Stimulated activated naive CD4-positive, alpha-beta T cell treated with Interleukin-2 at 50 U/mL for 16 hours (primary cell): ENCODE results near the gene KATNAL2.
"Not testable (repeated sequence)": the region's sequence is repeated elsewhere in the genome, so short reads cannot be mapped to it uniquely, and the experiment has no call there.

Experiments
- DNase-seq: peaks from one replicate; lab custom pipeline; 2025; lab: John Stamatoyannopoulos, UW

The KATNAL2 gene

DNA sequence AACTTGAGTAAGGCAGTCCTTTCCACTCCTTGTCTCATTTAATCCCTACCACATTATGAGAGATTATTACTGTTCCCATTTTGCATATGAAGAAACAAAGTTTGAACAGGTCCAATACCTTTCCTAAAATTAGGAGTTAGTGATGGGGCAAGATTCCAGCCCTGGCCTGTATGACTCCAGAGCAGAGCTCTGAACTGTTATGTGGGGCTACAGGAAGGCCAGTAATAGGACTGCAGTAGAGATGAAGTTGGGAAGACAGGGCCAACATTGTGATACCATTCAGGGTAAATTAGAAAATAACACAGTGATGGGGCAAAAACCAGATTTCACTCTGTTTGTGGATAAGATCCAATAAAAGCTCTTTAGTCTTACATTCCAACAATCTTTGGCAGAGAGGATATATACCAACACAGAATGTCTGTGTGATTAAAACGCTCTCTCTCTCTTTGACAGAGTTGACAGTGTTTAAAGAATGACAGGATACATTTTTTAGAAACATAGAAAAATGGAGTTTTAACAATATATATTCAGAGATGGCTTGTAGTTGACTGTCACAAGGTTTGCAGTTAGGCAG lies 22.7 kb downstream of the KATNAL2 start:
- no peak for DNase-seq

DNA sequence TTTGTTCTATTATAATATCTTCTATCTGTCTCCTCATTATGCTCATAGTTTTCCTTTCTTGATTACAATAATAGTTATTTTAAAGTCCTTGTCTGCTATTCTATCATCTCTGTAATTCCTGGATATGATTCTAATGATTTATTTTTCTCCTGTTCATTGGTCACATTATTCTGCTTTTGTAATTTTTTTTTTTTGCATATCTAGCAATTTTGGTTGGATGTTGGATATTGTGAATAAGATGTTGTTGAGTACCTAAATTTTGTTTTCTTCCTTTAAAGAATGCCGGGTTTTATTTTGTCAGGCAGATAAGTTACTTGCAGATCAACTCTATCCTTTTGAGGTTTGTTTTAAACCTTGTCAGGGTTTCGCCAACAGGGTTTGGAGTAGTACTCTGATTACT lies 25.2 kb downstream of the KATNAL2 start:
- no peak for DNase-seq

DNA sequence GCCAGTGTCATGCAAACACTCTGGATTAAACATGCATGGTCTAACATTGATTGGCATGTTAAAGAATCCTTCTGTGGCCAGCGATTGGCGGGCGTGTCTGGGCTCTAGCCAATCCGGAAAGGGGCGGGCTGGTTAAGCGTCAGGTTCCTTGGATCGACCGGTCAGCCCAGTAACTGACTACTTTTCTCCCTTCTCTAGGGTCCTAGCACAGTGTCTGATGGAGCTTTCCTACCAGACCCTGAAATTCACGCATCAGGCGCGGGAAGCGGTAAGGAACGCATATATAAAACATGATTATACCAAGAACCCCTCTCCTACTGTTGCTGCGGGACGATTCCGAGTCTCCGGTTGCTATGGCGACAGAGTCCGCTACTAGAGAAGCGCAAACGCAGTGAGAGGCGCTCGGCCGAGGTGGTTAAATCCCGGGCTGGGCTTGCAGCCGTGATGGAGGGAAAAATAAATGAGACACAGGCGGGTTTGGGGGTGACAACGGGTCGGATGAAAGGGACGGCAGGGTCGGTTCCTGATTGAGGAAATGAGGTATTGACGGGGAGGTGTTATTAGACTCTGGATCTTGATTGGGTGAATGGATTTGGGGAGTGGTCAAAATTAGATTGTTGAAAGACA lies 29.4 kb downstream of the KATNAL2 start:
- peak; percentile 24 for DNase-seq

DNA sequence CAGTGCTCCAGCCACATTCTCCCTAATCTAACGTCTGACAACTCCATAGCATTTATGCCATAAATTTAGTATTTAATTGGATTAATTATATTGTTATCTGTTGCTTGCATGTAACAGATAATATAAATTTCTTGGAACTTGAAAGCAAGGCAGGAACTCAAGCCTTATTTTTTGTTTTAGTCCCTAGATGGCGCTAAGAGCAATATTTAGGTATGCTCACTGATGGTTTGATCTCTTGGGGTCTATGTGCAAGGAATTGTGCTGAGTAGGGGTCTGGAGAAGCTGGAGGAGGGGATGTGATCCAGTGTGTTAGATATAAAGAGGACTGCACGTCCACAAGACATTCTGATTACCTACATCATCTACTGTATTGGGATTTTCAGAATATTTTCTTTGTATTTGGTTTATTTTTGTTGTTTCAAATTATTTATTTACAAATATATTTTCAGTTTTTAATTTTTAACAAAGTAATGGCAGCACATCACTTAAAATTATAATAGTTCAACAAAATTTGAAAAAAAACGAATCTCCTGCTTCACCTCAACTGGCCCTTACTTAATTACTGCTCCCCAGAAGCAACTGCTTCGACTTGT lies 32.8 kb downstream of the KATNAL2 start:
- no peak for DNase-seq

DNA sequence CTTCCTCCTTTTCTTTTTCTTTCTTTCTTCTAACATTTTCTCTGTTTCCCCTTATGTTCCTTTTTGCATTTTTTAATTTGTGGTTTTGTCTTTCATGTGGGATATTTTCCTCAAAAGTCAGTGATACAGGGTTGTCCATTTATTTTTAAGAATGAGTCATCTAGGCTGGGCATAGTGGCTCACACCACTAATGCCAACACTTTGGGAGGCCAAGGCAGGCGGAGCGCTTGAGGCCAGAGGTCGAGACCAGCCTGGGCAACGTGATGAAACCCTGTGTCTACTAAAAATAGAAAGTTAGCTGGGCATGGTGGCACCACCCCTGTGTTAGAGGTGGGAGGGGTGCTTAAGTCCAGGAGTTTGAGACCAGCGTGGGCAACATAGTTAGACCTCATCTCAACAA lies 35.8 kb downstream of the KATNAL2 start:
- DNase-seq: no peak

DNA sequence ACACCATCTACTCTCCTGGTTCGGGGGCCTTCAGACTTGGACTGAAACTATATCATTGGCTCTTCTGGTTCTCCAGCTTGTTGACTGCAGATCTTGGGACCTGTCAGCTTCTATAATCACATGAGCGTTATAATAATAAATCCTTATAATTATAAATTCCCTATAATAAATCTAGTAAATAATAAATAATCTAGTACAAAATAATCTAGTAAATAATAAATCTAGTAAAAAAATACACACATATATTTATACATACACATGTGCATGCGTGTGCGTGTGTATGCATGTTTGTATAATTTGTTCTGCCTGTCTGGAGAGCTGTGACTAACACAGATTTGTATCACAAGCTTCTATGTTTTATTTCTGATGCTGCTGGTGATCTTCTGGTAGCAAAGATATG lies 40.8 kb downstream of the KATNAL2 start:
- no peak for DNase-seq

DNA sequence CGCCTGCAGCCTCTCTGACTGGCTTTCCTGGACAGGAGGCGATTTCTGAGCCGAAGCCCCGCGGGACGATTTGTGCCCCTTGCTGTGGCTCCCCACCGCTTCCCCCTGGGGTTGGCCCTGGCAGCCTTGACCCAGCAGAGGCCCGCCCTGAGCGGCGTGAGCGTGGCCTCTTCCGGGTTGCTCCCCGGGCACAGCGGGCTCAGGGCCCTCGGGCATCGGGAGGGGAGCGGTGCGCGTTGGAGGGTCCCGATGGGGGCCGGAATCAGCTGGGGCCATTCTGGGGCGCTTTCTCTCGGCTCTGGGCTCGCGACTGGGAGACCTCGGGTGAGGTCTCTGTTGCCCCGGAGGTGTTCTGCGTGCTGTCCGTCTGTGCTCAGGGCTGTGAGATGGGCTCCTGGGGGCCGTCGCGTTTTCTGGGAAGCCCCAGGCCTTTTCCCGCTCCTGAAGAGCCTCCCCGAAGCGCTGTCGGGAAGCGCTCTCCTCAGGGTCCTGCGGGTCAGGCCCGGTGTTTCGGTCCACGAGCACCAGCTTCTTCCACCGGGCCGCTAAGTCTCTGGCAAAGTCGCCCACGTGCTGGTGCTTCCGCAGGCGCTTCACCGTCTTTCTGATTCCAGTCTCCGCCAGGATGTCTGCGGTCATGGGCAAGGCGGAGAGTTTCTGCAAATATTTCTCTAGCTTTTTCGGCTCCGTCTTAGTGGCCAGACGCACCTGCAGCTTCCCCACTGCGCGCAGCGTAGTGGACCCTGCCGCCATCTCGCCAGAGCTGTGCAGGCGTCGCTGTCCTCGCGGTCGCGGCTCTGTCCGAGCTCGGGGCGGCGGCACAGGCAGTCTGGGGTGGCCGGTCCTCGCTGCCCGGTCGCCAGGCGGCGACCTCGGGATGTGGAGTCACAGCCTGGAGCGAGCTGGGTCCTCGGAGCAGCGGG lies 46.5 kb downstream of the KATNAL2 start:
- DNase-seq: not testable (repeated sequence)

DNA sequence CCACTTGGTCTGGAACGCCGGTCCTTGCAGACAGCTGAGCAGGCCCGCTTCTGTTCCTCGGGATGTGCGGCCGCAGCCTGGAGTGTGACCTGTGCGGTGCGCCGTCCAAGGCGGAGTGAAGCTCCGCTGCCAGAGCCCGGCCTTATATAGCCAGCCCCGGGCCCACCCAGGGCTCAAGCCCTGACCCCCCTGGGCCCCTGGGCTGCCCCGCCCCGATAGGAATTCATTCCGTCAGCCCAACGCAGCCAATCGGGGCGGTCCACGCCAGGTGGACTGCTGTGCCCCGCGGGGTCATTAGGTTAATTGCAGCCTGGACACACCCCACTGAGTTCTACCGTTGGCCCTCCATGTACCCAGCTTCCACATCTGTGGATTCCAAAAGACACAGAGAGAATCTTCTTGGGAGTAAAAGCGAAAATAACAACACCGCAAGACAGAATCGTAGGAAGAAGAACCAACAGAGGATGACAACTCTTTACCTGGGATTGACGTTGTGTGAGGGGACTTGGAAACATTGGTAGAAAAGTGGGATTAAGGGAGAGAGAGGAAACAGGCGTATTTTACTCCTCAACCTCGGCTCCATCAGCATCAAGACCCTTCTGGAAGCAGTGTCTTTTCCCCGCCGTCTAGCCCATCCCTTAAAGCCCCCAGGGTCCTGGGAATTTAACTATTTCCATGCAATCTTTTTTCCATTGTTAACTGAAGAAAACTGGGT lies 47.3 kb downstream of the KATNAL2 start:
- not testable (repeated sequence) for DNase-seq

DNA sequence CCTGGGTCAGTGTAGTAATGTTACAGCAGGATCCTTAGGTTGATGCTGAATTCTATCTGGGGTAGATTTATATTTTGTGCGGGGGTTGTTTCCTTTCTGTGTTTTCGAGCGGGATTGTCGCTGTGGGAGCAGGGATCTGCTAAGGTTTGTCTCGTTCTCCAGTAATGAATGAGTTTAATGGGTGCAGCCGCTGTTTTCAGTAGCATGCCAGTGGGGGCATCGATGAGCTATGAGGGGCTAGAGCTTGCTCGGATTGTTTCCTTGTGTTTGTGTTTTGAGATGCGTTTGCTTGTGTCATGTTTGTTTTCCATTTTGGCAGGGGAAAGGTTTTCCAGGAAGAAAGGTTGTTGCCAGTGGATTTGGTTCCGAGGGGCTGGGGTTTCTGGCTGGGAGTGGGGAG lies 48.9 kb downstream of the KATNAL2 start:
- not testable (repeated sequence) for DNase-seq

DNA sequence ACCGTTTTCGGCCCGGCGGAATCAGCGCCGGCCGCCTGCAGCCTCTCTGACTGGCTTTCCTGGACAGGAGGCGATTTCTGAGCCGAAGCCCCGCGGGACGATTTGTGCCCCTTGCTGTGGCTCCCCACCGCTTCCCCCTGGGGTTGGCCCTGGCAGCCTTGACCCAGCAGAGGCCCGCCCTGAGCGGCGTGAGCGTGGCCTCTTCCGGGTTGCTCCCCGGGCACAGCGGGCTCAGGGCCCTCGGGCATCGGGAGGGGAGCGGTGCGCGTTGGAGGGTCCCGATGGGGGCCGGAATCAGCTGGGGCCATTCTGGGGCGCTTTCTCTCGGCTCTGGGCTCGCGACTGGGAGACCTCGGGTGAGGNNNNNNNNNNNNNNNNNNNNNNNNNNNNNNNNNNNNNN lies 52.1 kb downstream of the KATNAL2 start:
- not testable (repeated sequence) for DNase-seq

DNA sequence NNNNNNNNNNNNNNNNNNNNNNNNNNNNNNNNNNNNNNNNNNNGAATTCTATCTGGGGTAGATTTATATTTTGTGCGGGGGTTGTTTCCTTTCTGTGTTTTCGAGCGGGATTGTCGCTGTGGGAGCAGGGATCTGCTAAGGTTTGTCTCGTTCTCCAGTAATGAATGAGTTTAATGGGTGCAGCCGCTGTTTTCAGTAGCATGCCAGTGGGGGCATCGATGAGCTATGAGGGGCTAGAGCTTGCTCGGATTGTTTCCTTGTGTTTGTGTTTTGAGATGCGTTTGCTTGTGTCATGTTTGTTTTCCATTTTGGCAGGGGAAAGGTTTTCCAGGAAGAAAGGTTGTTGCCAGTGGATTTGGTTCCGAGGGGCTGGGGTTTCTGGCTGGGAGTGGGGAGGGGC lies 102.5 kb downstream of the KATNAL2 start:
- DNase-seq: not testable (repeated sequence)

DNA sequence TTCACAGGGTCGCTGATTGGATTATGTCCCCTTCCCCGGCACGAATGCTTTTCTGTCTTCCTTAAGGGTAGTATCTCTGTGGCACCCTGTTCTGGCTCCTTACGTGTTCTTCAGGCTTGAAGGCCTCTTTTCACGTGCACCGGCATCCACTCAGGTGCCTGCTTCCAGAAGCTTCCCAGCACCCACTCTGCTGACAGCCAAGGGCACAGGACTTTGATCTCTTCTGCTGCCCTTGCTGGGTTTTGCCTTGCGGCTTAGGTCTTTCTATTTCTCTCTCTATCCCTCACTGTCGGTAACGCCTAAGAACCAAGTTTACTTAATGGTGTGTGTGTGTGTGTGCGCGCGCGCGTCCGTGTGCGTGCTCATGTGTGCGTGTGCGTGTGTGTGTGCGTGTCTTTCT lies 103.4 kb downstream of the KATNAL2 start:
- DNase-seq: not testable (repeated sequence)

DNA sequence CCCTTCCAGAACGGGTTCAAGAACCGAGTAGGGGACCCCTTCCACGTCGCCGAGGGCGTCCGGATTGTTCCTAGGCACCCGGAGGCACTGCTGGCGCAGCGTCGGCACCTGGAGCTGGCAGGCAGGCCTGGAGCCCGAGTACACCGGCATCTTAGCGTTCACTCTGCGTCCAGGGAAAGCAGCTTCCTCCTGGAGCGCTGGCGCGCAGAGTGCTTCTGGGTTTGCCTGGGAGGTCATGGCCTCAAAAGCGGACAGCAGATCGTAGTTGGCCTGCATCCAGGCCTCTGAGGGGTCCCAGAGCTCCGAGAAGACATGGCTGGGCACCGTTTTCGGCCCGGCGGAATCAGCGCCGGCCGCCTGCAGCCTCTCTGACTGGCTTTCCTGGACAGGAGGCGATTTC lies 105.4 kb downstream of the KATNAL2 start:
- not testable (repeated sequence) for DNase-seq

DNA sequence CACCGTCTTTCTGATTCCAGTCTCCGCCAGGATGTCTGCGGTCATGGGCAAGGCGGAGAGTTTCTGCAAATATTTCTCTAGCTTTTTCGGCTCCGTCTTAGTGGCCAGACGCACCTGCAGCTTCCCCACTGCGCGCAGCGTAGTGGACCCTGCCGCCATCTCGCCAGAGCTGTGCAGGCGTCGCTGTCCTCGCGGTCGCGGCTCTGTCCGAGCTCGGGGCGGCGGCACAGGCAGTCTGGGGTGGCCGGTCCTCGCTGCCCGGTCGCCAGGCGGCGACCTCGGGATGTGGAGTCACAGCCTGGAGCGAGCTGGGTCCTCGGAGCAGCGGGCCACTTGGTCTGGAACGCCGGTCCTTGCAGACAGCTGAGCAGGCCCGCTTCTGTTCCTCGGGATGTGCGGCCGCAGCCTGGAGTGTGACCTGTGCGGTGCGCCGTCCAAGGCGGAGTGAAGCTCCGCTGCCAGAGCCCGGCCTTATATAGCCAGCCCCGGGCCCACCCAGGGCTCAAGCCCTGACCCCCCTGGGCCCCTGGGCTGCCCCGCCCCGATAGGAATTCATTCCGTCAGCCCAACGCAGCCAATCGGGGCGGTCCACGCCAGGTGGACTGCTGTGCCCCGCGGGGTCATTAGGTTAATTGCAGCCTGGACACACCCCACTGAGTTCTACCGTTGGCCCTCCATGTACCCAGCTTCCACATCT lies 106.5 kb downstream of the KATNAL2 start:
- DNase-seq: not testable (repeated sequence)

DNA sequence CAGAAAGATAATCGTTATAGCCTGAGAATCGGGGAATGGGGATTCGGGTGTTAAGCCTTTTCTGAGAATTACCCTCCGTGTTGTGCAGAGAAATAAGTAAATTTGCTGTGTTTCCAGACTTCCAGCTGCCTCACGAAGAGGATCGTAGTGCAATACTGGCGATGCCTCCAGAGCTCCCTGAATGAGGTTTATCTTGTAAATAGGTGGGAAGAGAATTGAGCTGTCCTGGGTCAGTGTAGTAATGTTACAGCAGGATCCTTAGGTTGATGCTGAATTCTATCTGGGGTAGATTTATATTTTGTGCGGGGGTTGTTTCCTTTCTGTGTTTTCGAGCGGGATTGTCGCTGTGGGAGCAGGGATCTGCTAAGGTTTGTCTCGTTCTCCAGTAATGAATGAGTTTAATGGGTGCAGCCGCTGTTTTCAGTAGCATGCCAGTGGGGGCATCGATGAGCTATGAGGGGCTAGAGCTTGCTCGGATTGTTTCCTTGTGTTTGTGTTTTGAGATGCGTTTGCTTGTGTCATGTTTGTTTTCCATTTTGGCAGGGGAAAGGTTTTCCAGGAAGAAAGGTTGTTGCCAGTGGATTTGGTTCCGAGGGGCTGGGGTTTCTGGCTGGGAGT lies 108.3 kb downstream of the KATNAL2 start:
- not testable (repeated sequence) for DNase-seq

DNA sequence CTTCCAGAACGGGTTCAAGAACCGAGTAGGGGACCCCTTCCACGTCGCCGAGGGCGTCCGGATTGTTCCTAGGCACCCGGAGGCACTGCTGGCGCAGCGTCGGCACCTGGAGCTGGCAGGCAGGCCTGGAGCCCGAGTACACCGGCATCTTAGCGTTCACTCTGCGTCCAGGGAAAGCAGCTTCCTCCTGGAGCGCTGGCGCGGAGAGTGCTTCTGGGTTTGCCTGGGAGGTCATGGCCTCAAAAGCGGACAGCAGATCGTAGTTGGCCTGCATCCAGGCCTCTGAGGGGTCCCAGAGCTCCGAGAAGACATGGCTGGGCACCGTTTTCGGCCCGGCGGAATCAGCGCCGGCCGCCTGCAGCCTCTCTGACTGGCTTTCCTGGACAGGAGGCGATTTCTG lies 111.3 kb downstream of the KATNAL2 start:
- DNase-seq: not testable (repeated sequence)

DNA sequence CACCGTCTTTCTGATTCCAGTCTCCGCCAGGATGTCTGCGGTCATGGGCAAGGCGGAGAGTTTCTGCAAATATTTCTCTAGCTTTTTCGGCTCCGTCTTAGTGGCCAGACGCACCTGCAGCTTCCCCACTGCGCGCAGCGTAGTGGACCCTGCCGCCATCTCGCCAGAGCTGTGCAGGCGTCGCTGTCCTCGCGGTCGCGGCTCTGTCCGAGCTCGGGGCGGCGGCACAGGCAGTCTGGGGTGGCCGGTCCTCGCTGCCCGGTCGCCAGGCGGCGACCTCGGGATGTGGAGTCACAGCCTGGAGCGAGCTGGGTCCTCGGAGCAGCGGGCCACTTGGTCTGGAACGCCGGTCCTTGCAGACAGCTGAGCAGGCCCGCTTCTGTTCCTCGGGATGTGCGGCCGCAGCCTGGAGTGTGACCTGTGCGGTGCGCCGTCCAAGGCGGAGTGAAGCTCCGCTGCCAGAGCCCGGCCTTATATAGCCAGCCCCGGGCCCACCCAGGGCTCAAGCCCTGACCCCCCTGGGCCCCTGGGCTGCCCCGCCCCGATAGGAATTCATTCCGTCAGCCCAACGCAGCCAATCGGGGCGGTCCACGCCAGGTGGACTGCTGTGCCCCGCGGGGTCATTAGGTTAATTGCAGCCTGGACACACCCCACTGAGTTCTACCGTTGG lies 112.4 kb downstream of the KATNAL2 start:
- DNase-seq: not testable (repeated sequence)

DNA sequence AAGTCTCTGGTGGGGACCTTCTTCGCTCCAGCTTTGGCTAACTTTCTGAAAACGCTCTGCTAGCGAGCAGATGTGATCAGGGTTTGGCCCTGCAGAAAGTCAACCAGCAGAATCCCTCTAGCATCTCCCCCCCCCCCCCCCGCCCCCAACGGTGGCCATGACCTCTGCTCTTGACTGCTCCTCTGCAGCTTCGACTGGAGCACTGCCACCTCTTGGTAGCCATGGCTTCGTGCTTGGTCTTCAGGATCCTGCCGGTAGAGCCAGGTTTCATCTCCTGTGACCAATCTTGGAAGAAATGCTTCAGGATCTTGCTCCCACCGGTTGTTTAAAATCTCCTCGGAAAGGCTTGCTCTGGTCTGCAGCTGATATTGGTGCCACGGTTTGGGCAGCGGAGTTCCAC lies 113.5 kb downstream of the KATNAL2 start:
- not testable (repeated sequence) for DNase-seq

DNA sequence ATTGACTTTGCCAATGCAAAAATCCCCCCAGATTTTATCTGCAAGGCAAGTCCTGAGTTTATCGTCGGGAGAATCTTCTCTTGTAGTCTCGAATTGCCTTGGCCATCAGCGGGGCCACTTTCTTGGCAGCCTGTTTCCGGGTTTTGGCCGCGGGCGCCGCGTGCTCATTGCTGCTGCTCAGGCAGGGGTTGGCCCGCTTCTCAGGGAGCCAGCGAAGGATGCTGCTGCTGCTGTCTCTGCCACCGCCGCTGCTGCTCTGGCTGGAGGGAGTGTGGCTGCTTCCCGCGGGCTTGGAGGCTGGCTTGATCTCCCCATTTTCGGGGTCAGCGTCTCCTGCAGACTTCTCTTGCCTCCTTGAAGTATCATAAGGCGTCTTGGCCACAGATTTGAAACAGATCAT lies 115.5 kb downstream of the KATNAL2 start:
- DNase-seq: no peak

DNA sequence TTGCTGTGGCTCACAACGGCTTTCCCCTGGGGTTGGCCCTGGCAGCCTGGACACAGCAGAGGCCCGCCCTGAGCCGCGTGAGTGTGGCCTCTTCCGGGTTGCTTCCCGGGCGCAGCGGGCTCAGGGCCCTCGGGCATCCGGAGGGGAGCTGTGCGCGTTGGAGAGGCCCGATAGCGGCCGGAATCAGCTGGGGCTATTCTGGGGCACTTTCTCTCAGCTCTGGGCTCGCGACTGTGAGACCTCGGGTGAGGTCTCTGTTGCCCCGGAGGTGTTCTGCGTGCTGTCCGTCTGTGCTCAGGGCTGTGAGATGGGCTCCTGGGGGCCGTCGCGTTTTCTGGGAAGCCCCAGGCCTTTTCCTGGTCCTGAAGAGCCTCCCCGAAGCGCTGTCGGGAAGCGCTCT lies 117.2 kb downstream of the KATNAL2 start:
- not testable (repeated sequence) for DNase-seq
